HG02852 (cell line): ENCODE measurements around the gene KRT25.
"Not testable (repeated sequence)": the region's sequence is repeated elsewhere in the genome, so short reads cannot be mapped to it uniquely, and the experiment has no call there.

ENCODE experiments used
- ATAC-seq: cut with Tn5 transposase; IDR thresholded peaks from one replicate; pipeline ENCODE4 v1.9.1; 2021; ENCODE audit warnings: mild to moderate bottlenecking, moderate library complexity; ENCODE audit not compliant: unreplicated experiment

Gene KRT25

GRCh38 chr17:40760105-40761016 lies 5.2 kb upstream of the KRT25 start:
- ATAC-seq: no peak

GRCh38 chr17:40753804-40754203 lies 1.3 kb downstream of the KRT25 start:
- ATAC-seq: no peak

GRCh38 chr17:40751065-40751464 lies 4.1 kb downstream of the KRT25 start:
- no peak for ATAC-seq

DNA sequence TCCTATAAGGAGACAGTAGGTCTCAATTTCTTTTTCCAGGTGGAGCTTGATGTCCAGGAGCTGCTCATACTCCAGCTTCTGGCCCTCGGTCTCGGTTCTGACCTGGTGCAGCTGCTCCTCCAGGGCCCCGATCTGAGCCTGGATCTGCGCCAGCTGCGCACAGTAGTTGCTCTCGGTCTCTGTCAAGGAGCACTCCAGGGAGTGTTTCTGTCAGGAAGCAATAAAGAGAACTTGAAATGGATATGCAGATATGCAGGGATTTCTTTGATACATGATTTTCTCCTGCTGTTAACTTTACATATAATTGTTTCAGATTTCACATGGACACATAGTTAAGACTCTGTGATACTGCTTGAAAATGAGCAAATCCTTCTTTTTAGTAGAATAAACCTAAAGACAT lies 4.7 kb downstream of the KRT25 start:
- no peak for ATAC-seq

DNA sequence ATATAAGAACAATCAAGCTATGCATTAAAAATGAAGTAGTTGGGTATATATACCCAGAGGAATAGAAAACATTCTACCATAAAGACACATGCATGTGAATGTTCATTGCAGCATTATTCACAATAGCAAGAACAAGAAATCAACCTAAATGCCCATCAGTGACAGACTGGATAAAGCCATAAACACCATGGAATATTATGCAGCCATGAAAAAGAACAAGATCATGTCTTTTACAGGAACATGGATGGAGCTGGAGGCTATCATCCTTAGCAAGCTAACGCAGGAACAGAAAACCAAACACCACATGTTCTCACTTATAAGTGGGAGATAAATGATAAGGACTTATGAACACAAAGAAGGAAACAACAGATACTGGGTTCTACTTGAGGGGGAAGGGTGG lies 6.5 kb downstream of the KRT25 start:
- not testable (repeated sequence) for ATAC-seq

DNA sequence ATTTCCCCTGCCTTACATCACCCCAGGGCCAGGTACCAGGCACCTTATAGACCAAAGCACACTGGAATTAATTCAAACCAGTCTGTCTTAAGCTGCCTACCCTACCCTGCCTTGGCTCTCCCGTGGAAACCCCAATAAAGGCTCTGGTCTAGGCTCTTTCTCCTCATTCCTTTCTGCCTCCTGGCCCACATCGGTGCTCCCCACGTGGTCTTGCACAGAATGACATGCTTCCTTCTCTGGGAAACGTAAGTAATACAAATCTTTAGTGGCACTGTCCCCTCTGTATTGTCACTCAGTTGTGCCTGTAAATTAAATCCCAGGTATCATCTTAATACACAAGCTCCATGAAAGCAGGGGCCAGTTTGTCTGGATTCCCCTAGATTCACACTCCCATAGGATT lies 16.6 kb downstream of the KRT25 start:
- ATAC-seq: no peak

GRCh38 chr17:40735016-40735415 lies 20.1 kb downstream of the KRT25 start:
- ATAC-seq: no peak

- ATAC-seq: no peak
These were observed 21.1 kb downstream of the KRT25 start for GRCh38 chr17:40734018-40734417.

DNA sequence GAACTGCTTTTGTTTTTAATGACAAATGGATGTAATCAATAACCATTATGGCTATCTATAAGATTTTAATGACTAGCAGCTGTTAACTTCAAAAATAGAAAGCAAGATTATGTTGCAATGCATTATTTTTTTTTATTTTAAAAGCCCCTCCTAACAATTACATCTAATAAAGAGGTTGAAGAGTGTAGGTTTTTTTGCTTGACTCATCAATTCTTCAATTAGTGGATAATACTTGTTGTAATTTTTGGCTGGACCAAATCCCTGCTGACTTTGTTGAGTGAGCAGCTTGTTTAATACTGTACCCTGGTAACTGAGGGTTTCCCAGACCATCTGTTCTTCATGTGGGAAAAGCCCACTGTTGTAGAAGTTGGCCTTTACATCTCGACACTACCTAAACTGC lies 24.2 kb downstream of the KRT25 start:
- ATAC-seq: no peak

- ATAC-seq: no peak
These were observed 27.5 kb downstream of the KRT25 start for GRCh38 chr17:40727447-40728231.

DNA sequence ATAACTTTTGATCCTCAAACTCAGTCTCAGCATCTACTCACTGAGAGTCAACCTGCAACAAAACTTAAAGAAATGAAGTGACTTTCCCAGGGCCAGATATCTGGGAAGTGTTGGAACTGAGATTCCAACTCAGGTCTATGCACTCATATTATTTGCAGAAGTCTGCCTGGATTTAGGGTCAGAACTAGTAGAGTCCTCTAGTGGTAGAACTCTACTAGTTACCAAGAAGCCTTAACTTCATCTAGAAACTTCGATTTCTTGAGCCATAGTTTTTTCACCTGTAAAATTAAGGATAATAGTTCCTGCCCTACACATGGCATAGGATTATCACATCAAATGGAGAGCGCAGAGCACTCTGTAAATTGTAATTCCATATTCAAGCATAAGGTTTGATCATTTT lies 28.2 kb downstream of the KRT25 start:
- no peak for ATAC-seq

DNA sequence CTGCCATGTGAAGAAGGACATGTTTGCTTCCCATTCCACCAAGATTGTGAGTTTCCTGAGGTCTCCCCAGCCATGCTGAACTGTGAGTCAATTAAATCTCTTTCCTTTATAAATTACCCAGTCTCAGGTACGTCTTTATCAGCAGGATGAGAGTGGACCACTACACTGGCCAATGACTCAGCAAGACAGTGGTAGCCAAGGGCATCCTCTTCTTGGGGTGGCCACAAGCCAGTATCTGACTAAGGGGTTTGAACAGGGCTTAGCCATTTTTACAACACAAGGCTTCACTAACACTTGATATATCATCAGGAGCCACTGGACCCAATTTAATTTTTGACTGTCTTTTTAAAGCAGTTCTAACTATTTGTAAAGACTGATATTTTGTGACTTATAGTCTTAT lies 30.5 kb downstream of the KRT25 start:
- ATAC-seq: no peak

GRCh38 chr17:40722241-40722640 lies 32.9 kb downstream of the KRT25 start:
- no peak for ATAC-seq

GRCh38 chr17:40720899-40721298 lies 34.2 kb downstream of the KRT25 start:
- no peak for ATAC-seq

DNA sequence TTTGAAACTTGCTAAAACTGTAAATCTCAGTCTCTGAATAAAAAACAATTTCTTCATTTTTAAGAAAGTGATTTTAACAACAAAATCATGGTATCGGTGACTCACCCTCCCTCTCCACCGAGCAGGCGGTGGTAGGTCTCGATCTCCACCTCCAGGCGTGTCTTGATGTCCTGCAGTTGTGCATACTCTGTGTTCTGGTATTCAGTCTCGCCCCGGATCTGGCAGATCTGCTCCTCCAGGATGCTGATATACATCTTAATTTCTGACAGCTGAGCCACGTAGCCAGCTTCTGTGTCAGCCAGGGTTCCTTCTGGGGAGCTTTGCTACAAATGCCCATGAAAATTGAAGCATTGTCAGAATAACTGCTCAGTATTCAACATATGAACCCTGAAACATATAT lies 36.2 kb downstream of the KRT25 start:
- ATAC-seq: no peak

GRCh38 chr17:40717776-40718175 lies 37.4 kb downstream of the KRT25 start:
- no peak for ATAC-seq

DNA sequence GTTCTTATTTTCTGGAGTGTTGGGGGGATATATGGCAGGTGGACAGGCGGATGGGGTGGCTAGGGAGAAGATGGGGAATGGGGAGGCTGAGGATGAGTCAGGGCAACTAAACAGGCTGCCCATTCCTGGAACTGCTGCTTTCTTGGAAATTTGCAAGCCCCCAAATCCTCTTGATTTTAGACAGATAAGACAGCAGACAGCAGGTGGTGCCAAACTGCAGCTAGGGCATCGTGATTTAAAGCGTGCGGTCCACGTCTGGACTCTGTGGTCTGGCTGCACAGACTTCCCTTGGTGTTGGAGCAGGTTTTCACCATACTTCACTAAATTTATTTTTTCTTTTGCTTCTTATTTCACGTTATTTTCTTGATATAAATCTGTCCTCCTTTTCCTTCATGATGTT lies 40.7 kb downstream of the KRT25 start:
- ATAC-seq: no peak

- no peak for ATAC-seq
These were observed 47.4 kb downstream of the KRT25 start for GRCh38 chr17:40707745-40708144.

- ATAC-seq: no peak
These were observed 49.5 kb downstream of the KRT25 start for GRCh38 chr17:40705584-40705983.

DNA sequence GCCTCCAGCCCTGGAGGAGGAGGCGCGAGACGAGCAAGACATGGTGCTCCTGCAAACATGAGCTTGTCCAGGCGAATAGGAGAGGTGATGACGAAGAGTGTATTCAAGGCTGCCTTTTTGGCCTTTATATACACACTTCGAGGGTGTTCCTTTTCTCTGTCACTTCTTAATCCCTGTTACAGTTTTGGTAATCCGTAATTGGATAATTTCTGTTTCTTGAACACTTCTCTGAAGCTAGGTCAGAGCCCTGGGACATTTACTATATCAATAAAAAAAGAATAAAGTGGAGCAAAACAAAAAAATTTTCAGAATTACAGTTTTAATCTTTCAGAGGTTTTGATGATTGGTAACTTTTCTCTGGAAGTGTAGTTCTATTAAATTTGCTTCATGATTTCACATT lies 51.5 kb downstream of the KRT25 start, which contains the start of gene KRT24:
Gene KRT24 (minus strand): TSS at position 101 of the 400 bp plus-strand sequence. CDS start 59 bp downstream, at position 42.
- no peak for ATAC-seq

DNA sequence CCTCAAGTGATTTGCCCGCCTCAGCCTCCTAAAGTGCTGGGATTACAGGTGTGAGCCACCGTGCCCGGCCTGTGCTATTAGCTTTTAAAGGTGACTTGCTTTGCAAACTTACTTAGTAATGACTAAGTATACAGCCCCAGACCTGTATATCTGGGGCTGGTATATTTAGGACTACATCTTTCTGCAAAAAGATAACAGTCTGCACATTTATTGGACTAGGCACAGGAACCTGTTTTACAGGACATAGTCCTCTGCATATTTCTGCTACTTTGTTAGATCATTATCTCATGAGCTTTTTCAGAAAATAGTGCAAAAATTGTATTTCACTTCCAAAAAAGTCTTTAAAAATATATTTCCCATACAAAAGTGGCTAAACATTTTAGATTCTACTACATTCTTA lies 52.9 kb downstream of the KRT25 start:
- ATAC-seq: no peak

DNA sequence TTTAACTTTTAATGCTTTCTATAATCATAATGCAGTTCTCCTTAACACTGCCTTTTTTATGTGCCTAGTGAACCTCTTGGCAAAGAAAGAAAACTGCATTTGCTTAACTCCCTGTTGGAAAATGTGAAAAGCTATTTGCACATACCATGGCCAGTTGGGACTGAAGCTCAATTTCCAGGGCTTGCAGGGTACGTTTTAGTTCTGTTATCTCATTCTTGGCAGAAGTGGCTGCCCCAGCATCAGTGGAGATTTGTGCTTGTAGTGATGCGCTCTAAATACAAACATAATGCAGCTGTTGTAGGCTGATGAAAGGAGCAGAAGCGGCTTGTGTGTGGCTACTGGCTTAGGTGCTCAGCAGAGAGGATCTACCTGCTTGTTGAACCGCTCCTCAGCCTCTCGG lies 55.3 kb downstream of the KRT25 start:
- no peak for ATAC-seq
